EH (cell line): Measurements from ENCODE around the gene KRTAP10-8.
"Not testable (repeated sequence)": the region's sequence is repeated elsewhere in the genome, so short reads cannot be mapped to it uniquely, and the experiment has no call there.

Experiments used
- DNase-seq: peaks from one replicate; pipeline ENCODE4 v3.0.0-alpha.2; 2015; ENCODE audit warnings: low read depth

The KRTAP10-8 gene

GRCh38 chr21:44646366-44647221 lies 34.7 kb downstream of the KRTAP10-8 start, which contains the start of gene KRTAP10-11:
TSS of gene KRTAP10-11 (plus strand) at chr21:44646414. CDS start at chr21:44646459, 45 bp downstream.
- not testable (repeated sequence) for DNase-seq

- no peak for DNase-seq
These were observed 35.3 kb downstream of the KRTAP10-8 start for GRCh38 chr21:44647222-44647552.

GRCh38 chr21:44648557-44649311 lies 36.9 kb downstream of the KRTAP10-8 start:
- no peak for DNase-seq

GRCh38 chr21:44649521-44650100 lies 37.7 kb downstream of the KRTAP10-8 start:
- DNase-seq: no peak

- DNase-seq: no peak
These were observed 38.5 kb downstream of the KRTAP10-8 start for GRCh38 chr21:44650265-44650972.

- DNase-seq: no peak
These were observed 39.2 kb downstream of the KRTAP10-8 start for GRCh38 chr21:44650973-44651675.

- no peak for DNase-seq
These were observed 41.2 kb downstream of the KRTAP10-8 start for GRCh38 chr21:44653123-44653522.

- DNase-seq: no peak
These were observed 42.0 kb downstream of the KRTAP10-8 start for GRCh38 chr21:44653656-44654575.

- no peak for DNase-seq
These were observed 42.8 kb downstream of the KRTAP10-8 start, which contains the start of gene KRTAP12-4 for GRCh38 chr21:44654576-44655175. TSS of gene KRTAP12-4 (minus strand) at chr21:44654659. CDS start at chr21:44654614, 45 bp downstream.

GRCh38 chr21:44656868-44657267 lies 45.0 kb downstream of the KRTAP10-8 start:
- DNase-seq: no peak

GRCh38 chr21:44657635-44658540 lies 46.0 kb downstream of the KRTAP10-8 start, which contains the start of gene KRTAP12-3:
TSS of gene KRTAP12-3 (plus strand) at chr21:44657932. CDS start at chr21:44657980, 48 bp downstream.
- DNase-seq: no peak

- no peak for DNase-seq
These were observed 46.6 kb downstream of the KRTAP10-8 start for GRCh38 chr21:44658541-44658910.

- no peak for DNase-seq
These were observed 47.2 kb downstream of the KRTAP10-8 start for GRCh38 chr21:44658913-44659595.

- DNase-seq: not testable (repeated sequence)
These were observed 49.7 kb downstream of the KRTAP10-8 start for GRCh38 chr21:44661567-44661966.
